ENCODE data around the gene EFS.

DNA sequence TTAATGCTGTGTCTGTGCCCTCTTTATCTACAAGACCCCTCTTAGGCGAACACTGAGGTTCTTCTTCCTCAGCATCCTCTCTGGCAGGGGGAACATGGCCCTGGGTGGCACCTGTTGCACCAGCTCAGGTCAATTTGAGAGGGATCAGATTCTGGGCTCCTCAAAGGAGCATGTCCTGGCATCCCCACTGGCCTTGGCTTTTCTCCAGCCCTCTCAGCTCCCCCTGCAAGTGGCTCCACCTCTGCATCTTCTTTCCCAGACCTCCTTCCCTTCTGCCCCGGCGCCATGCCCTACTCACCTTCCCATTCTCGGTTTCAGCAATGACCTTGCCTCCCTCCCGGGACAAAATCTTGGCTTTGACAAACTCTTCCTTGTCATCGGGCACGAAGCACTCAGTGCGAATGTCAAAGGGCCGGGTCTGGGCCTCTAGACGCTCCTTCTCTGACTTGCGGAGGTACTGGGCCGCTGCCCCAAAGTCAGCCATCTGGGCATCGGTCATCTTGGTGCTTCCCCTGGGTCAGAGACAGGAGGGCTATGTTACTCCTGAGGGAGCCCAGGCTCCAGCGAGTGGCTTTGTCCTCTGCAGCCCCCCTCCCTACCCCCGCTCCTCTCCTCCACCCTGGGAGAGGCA lies 41.9 kb upstream of the EFS start:
- TF ChIP-seq POLR2AphosphoS5 (IDR thresholded peaks at IDR 0.05; ENCODE audit: low read depth, low read length) = no peak
- TF ChIP-seq, protein P1, sequence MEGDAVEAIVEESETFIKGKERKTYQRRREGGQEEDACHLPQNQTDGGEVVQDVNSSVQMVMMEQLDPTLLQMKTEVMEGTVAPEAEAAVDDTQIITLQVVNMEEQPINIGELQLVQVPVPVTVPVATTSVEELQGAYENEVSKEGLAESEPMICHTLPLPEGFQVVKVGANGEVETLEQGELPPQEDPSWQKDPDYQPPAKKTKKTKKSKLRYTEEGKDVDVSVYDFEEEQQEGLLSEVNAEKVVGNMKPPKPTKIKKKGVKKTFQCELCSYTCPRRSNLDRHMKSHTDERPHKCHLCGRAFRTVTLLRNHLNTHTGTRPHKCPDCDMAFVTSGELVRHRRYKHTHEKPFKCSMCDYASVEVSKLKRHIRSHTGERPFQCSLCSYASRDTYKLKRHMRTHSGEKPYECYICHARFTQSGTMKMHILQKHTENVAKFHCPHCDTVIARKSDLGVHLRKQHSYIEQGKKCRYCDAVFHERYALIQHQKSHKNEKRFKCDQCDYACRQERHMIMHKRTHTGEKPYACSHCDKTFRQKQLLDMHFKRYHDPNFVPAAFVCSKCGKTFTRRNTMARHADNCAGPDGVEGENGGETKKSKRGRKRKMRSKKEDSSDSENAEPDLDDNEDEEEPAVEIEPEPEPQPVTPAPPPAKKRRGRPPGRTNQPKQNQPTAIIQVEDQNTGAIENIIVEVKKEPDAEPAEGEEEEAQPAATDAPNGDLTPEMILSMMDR (IDR thresholded peaks at IDR 0.05) = no peak

Data from Panc1 (cell line).